GM23338 (cell line): Measurements from ENCODE around the gene SLC36A2. TPM values are rescaled to one million over a fixed set of nuclear protein-coding genes. Genes with fewer than 3 reads are reported as not detected.
"Not testable (repeated sequence)": the region's sequence is repeated elsewhere in the genome, so short reads cannot be mapped to it uniquely, and the experiment has no call there.

Source experiments
- ATAC-seq: fragments of 200-7000 bp; cut with Tn5 transposase; 3 replicates; pipeline ENCODE4 v1.9.1; 2020
- DNase-seq: peaks from one replicate; pipeline ENCODE4 v3.0.0-alpha.2; 2015; ENCODE audit warnings: low spot score
- H2AFZ ChIP-seq: fragments of 200-600 bp; sonication (generic); 2 replicates; pipeline ENCODE4 v1.8.0; 2016; ENCODE audit warnings: antibody characterized with exemption, mild to moderate bottlenecking, moderate library complexity
- H3F3A ChIP-seq: fragments of 200-600 bp; sonication (generic); replicated peaks from 2 replicates; pipeline ENCODE4 v1.8.0; 2017; ENCODE audit warnings: antibody characterized with exemption, mixed run types, low read depth
- H3K27ac ChIP-seq: fragments of 200-600 bp; sonication (generic); 2 replicates; pipeline ENCODE4 v1.6.1; 2016; ENCODE audit warnings: low read depth
- H3K27me3 ChIP-seq: fragments of 200-600 bp; sonication (generic); 2 replicates; pipeline ENCODE4 v1.8.0; 2016; ENCODE audit warnings: mild to moderate bottlenecking, mixed run types, moderate library complexity; ENCODE audit not compliant: insufficient read depth
- H3K36me3 ChIP-seq: fragments of 200-600 bp; sonication (generic); 2 replicates; pipeline ENCODE4 v1.8.0; 2016; ENCODE audit warnings: mild to moderate bottlenecking; ENCODE audit not compliant: insufficient read depth
- H3K4me1 ChIP-seq: fragments of 200-600 bp; sonication (generic); 2 replicates; pipeline ENCODE4 v1.8.0; 2016; ENCODE audit warnings: mild to moderate bottlenecking, moderate library complexity; ENCODE audit not compliant: insufficient read depth
- H3K4me2 ChIP-seq: fragments of 200-600 bp; sonication (generic); 2 replicates; pipeline ENCODE4 v1.7.1; 2017; ENCODE audit warnings: mixed run types
- H3K4me3 ChIP-seq: fragments of 200-600 bp; sonication (generic); 2 replicates; pipeline ENCODE4 v1.6.1; 2016; ENCODE audit warnings: mixed run types
- H3K79me2 ChIP-seq: fragments of 200-600 bp; sonication (generic); replicated peaks from 2 replicates; pipeline ENCODE4 v1.8.0; 2017; ENCODE audit warnings: mild to moderate bottlenecking; ENCODE audit not compliant: insufficient read depth
- H3K9me2 ChIP-seq: fragments of 200-600 bp; sonication (generic); 2 replicates; pipeline ENCODE4 v1.8.0; 2017; ENCODE audit not compliant: insufficient read depth
- H4K20me1 ChIP-seq: fragments of 200-600 bp; sonication (generic); replicated peaks from 2 replicates; pipeline ENCODE4 v1.8.0; 2017; ENCODE audit warnings: mild to moderate bottlenecking; ENCODE audit not compliant: insufficient read depth
- H3K27ac Mint-ChIP-seq: 2 replicates; pipeline ENCODE4 v1.8.0; 2020; ENCODE audit warnings: inconsistent platforms, mild to moderate bottlenecking, moderate library complexity, mixed read lengths
- H3K27me3 Mint-ChIP-seq: 3 replicates; pipeline ENCODE4 v1.8.0; 2022; ENCODE audit warnings: low read depth, mild to moderate bottlenecking, moderate library complexity, mixed read lengths, inconsistent platforms; ENCODE audit not compliant: insufficient read depth, poor library complexity
- H3K36me3 Mint-ChIP-seq: 3 replicates; pipeline ENCODE4 v1.8.0; 2021; ENCODE audit warnings: low read depth, mild to moderate bottlenecking, inconsistent platforms, moderate library complexity, mixed read lengths
- H3K4me1 Mint-ChIP-seq: 3 replicates; pipeline ENCODE4 v1.8.0; 2020; ENCODE audit warnings: mild to moderate bottlenecking, inconsistent platforms, mixed read lengths
- H3K4me3 Mint-ChIP-seq: 3 replicates; pipeline ENCODE4 v1.8.0; 2021; ENCODE audit warnings: moderate library complexity, mild to moderate bottlenecking, inconsistent platforms, mixed read lengths
- H3K9me3 Mint-ChIP-seq: 3 replicates; pipeline ENCODE4 v1.8.0; 2020; ENCODE audit warnings: moderate library complexity, mild to moderate bottlenecking, inconsistent platforms, mixed read lengths
- ZNF114 ChIP-seq: fragments of 250-450 bp; sonication (Bioruptor Pico); IDR thresholded peaks from 2 replicates; pipeline ENCODE4 v1.5.0; 2020; ENCODE audit warnings: mild to moderate bottlenecking, moderate library complexity
- ZNF462 ChIP-seq: fragments of 250-450 bp; sonication (Bioruptor Pico); IDR thresholded peaks from 2 replicates; pipeline ENCODE4 v1.5.0; 2020; ENCODE audit warnings: mild to moderate bottlenecking, moderate library complexity
- polyA plus RNA-seq: library from polyadenylated mRNA; unstranded; fragments of >200 nt; fragmentation: Nextera tagmentation; extraction: Ambion mirVana; gene quantifications from 2 replicates; pipeline ENCODE4 v1.2.1, GENCODE V29; 2016
- total RNA-seq: library from RNA; depleted of rRNA; stranded (reverse); fragments of >200 nt; shearing (Covaris generic); gene quantifications from 2 replicates; pipeline ENCODE4 v1.2.3, GENCODE V29; 2014
- TF ChIP-seq, protein P1 (sequence below): IDR thresholded peaks from 2 replicates; pipeline ENCODE4 v1.6.1; 2016; ENCODE audit warnings: antibody characterized with exemption

SLC36A2 gene
- total and polyA plus RNA-seq, 2 experiments from 2014 or later: 0.08 TPM; not detected in 1

DNA sequence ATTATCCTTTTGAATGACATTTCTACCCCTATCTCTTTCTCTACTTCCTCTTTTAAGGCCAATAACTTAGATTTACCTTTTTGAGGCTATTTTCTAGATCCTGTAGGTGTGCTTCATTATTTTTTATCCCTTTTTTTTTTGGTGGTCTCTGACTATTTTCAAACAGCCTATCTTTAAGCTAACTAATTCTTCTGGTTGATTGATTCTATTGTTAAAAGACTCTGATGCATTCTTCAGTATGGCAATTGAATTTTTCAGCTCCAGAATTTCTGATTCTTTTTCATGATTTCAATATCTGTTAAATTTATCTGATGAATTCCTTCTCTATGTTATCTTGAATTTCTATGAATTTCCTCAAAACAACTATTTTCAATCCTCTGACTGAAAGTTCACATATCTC, 36.4 kb downstream of the SLC36A2 start:
- no peak overlapping the region for H3K4me2 ChIP-seq
- no peaks in the 10 kb centered on the region for H3K36me3 ChIP-seq
- Mint-ChIP-seq H3K27me3 (peaks cover 3% of the 10 kb centered on the region), H3K9me3 (peaks cover 8% of the 10 kb centered on the region; the same call in 1 of the 3 replicates), H3K4me3 (no peak overlapping the region), H3K36me3 (peaks cover 5% of the 10 kb centered on the region; the same call in 1 of the 3 replicates), H3K4me1 (peaks cover 7% of the 10 kb centered on the region), H3K27ac (no peak overlapping the region)
- no peak overlapping the region for H2AFZ ChIP-seq
- no peak overlapping the region for H3K4me3 ChIP-seq
- no peaks in the 10 kb centered on the region for H3K9me2 ChIP-seq
- H3K27me3 ChIP-seq: no peaks in the 10 kb centered on the region
- ATAC-seq (no peak), DNase-seq (no peak)
- TF ChIP-seq ZNF114 (CRISPR knock-in tag) (no peak), ZNF462 (CRISPR knock-in tag) (no peak)
- TF ChIP-seq, protein P1, sequence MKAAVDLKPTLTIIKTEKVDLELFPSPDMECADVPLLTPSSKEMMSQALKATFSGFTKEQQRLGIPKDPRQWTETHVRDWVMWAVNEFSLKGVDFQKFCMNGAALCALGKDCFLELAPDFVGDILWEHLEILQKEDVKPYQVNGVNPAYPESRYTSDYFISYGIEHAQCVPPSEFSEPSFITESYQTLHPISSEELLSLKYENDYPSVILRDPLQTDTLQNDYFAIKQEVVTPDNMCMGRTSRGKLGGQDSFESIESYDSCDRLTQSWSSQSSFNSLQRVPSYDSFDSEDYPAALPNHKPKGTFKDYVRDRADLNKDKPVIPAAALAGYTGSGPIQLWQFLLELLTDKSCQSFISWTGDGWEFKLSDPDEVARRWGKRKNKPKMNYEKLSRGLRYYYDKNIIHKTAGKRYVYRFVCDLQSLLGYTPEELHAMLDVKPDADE: no peak
- H3K27ac ChIP-seq: no peak overlapping the region
- H3K4me1 ChIP-seq: 0 out of 2 replicates have a peak, but pooled peaks cover 5% of the 10 kb centered on the region
- no peaks in the 10 kb centered on the region for H3K79me2 ChIP-seq
- H3F3A ChIP-seq: no peaks in the 10 kb centered on the region
- H4K20me1 ChIP-seq: no peaks in the 10 kb centered on the region

DNA sequence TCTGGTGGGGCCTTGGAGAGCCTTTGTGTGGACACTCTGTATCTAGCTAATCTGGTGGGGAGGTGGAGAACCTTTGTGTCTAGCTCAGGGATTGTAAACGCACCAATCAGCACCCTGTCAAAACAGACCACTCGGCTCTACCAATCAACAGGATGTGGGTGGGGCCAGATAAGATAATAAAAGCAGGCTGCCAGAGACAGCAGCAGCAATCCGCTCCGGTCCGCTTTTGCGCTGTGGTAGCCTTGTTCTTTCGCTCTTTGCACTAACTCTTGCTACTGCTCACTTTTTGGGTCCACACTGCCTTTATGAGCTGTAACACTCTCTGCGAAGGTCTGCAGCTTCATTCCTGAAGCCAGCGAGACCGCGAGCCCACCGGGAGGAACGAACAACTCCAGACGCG, 37.5 kb downstream of the SLC36A2 start:
- H2AFZ ChIP-seq, H3K4me3 Mint-ChIP-seq, H3K9me2 ChIP-seq, H3K36me3 Mint-ChIP-seq, H3K4me3 ChIP-seq, H3K79me2 ChIP-seq, H3K4me2 ChIP-seq, H3F3A ChIP-seq, H3K27ac ChIP-seq, ATAC-seq, H3K4me1 Mint-ChIP-seq, H3K27me3 Mint-ChIP-seq, DNase-seq, H3K9me3 Mint-ChIP-seq, H3K27ac Mint-ChIP-seq, H3K27me3 ChIP-seq, H3K36me3 ChIP-seq, H4K20me1 ChIP-seq, H3K4me1 ChIP-seq: not testable (repeated sequence)

DNA sequence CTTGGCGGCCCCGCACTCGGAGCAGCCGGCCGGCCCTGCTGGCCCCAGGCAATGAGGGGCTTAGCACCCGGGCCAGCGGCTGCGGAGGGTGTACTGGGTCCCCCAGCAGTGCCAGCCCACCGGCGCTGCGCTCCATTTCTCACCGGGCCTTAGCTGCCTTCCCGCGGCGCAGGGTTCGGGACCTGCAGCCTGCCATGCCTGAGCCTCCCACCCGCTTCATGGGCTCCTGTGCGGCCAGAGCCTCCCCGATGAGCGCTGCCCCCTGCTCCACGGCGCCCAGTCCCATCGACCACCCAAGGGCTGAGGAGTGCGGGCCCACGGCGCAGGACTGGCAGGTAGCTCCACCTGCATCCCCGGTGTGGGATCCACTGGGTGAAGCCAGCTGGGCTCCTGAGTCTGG, 38.1 kb downstream of the SLC36A2 start:
- not testable (repeated sequence) for H3K79me2 ChIP-seq, H3K4me1 ChIP-seq

More for the DNA sequence above, 38.1 kb downstream of the SLC36A2 start:
- H3K27me3 ChIP-seq, H3K36me3 ChIP-seq, ATAC-seq, H3F3A ChIP-seq, H3K36me3 Mint-ChIP-seq, H3K9me3 Mint-ChIP-seq, H3K4me2 ChIP-seq, H3K27me3 Mint-ChIP-seq, H3K4me3 ChIP-seq, H2AFZ ChIP-seq, H3K27ac Mint-ChIP-seq, H3K27ac ChIP-seq, H3K4me1 Mint-ChIP-seq, H3K9me2 ChIP-seq, H4K20me1 ChIP-seq, H3K4me3 Mint-ChIP-seq, DNase-seq: not testable (repeated sequence)
